Hepatocyte (in vitro differentiated cells): Measurements from ENCODE around the gene CHN2.

Experiments
- EZH2 ChIP-seq: fragments of 200-600 bp; sonication (generic); IDR thresholded peaks from 2 replicates; pipeline ENCODE4 v1.6.1; 2016; ENCODE audit warnings: antibody characterized with exemption, mild to moderate bottlenecking, borderline replicate concordance
- EZH2phosphoT487 ChIP-seq: fragments of 200-600 bp; sonication (generic); IDR thresholded peaks from one replicate; pipeline ENCODE4 v1.6.1; 2018; ENCODE audit warnings: antibody characterized with exemption, mild to moderate bottlenecking, low read depth, moderate library complexity; ENCODE audit not compliant: unreplicated experiment, severe bottlenecking
- TF ChIP-seq, protein P1 (sequence below): fragments of 200-600 bp; sonication (generic); IDR thresholded peaks from 2 replicates; pipeline ENCODE4 v1.5.1; 2016; ENCODE audit warnings: antibody characterized with exemption, mild to moderate bottlenecking; ENCODE audit not compliant: poor library complexity

DNA sequence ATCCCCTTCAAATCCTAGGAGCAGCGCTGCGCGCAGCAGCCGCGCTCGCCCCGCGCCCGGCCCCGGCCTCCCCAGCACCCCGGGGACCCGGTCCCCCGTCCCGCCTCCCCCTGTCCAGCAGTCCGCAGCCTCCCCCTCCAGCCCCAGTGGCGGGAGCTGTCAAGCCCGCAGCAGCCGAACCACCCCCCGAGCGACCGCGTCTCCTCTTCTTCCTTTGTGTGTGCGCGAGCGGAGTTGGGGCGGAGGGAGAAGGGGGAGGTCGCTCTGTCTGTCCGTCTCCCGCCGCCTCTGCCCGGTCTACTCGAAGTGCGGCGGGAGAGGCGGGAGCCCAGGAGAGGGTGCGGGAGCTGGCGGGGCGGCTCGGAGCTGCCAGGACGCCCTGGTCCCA lies 375 bp upstream of the CHN2 start:
- TF ChIP-seq EZH2 (no peak), EZH2phosphoT487 (no peak)
- TF ChIP-seq, protein P1, sequence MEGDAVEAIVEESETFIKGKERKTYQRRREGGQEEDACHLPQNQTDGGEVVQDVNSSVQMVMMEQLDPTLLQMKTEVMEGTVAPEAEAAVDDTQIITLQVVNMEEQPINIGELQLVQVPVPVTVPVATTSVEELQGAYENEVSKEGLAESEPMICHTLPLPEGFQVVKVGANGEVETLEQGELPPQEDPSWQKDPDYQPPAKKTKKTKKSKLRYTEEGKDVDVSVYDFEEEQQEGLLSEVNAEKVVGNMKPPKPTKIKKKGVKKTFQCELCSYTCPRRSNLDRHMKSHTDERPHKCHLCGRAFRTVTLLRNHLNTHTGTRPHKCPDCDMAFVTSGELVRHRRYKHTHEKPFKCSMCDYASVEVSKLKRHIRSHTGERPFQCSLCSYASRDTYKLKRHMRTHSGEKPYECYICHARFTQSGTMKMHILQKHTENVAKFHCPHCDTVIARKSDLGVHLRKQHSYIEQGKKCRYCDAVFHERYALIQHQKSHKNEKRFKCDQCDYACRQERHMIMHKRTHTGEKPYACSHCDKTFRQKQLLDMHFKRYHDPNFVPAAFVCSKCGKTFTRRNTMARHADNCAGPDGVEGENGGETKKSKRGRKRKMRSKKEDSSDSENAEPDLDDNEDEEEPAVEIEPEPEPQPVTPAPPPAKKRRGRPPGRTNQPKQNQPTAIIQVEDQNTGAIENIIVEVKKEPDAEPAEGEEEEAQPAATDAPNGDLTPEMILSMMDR = no peak
